ENCODE data around the gene RADIL. TPM values are rescaled to one million over a fixed set of nuclear protein-coding genes. Genes with fewer than 3 reads are reported as not detected.

The RADIL gene
- polyA plus RNA-seq = under 1 TPM; 0.29 to 0.93 TPM

DNA sequence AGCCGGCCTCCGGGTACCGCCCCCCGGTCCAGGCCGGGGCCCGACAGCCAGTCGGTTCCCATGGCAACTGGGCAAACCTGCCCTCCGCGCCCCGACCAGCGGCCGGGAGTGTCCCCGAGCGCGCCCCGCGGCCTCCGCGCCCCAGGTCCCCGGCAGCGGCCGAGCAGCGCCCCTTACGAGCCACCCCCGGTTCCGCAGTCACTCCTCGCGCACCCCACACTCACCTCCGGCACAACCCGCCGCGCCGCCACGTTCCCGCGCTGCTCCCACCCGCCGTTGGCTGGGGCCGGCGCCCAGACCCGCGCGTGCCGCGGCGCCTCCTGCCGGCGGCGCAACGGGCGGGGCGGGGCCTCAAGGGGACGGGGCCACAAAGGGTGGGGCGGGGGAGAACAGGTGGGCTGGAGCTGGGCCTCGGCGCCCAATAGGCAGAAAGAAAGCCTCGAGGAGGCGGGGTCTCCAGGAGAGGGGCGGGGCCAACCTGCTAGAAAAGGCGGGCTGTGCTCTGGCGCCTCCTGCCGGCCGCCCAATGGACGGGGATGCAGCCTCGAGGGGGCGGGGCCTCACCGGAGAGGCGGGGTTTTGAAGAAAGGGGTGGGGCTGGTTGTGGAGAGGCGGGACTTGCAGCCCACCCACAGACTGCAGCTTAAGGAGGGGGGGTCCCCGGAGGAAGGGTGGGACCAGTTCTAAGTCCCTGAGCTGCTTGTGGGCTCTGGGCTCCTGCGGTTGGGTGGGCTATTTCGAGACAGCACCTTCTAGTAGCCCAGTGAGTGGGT, at the start of gene RADIL:
RADIL (minus strand) TSS at position 345 of the 773 bp plus-strand sequence. CDS start 5,577 bp downstream, outside the sequence.
- H3K4me1 ChIP-seq (ENCODE audit: control insufficient read depth in 2 of 2, insufficient read depth in 2 of 2, low read length in 1 of 2) = peaks cover 5 to 13% of the 10 kb centered on the region in 2 donors
- H3K4me3 ChIP-seq (ENCODE audit: low read depth in 1 of 2, low read length in 2 of 2) = peak within 1 kb of the TSS; percentile 37 to 47
- peaks cover 0 to 8% of the 10 kb centered on the region in 2 donors for H3K27me3 ChIP-seq (ENCODE audit: control insufficient read depth in 1 of 2, insufficient read depth in 2 of 2, low read length in 2 of 2)
- peaks cover 0 to 2% of the 10 kb centered on the region in 2 donors for H3K9me3 ChIP-seq (ENCODE audit: control insufficient read depth in 2 of 2, insufficient read depth in 1 of 2, low read depth in 1 of 2, low read length in 1 of 2)
- peak within 1 kb of the TSS; percentile 72 to 85 for H3K27ac ChIP-seq (ENCODE audit: low read depth in 2 of 2, low read length in 1 of 2)
- 5% methylated on average over 68 to 72 of the region's 72 CpGs for WGBS, 2 donors
- H3K36me3 ChIP-seq (ENCODE audit: control insufficient read depth in 2 of 2, insufficient read depth in 2 of 2, low read length in 1 of 2) = no peaks in the 10 kb centered on the region

DNA sequence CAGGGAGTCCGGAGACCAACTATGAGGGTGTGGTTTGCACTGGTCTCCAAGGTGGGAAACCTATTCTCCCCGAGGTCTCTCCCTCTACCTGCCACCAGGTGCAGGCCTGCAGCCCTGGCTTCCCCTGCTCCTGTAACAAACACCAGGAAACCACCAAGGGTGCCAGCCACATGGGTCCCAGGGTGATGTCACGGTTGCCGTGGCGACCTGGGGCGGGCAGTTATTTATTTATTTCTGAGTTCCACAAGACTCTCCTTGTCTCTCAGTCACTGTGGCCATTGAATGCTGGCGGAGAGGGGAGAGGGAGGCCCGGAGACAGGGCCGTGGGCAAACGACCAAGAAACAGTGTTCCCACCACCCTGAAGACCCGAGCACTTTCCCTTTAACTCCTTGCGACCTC, 48.4 kb upstream of the RADIL start:
- H3K4me1 ChIP-seq (ENCODE audit: control insufficient read depth in 2 of 2, insufficient read depth in 2 of 2, low read length in 1 of 2) = no peaks in the 10 kb centered on the region
- peaks cover 0 to 2% of the 10 kb centered on the region in 2 donors for H3K9me3 ChIP-seq (ENCODE audit: control insufficient read depth in 2 of 2, insufficient read depth in 1 of 2, low read depth in 1 of 2, low read length in 1 of 2)
- H3K36me3 ChIP-seq (ENCODE audit: control insufficient read depth in 2 of 2, insufficient read depth in 2 of 2, low read length in 1 of 2) = no peaks in the 10 kb centered on the region
- no peak overlapping the region for H3K4me3 ChIP-seq (ENCODE audit: low read depth in 1 of 2, low read length in 2 of 2)
- no peak overlapping the region for H3K27ac ChIP-seq (ENCODE audit: low read depth in 2 of 2, low read length in 1 of 2)
- WGBS, 2 donors = 46 to 53% methylated on average over 12 of the region's 12 CpGs
- no peaks in the 10 kb centered on the region for H3K27me3 ChIP-seq (ENCODE audit: control insufficient read depth in 1 of 2, insufficient read depth in 2 of 2, low read length in 2 of 2)

DNA sequence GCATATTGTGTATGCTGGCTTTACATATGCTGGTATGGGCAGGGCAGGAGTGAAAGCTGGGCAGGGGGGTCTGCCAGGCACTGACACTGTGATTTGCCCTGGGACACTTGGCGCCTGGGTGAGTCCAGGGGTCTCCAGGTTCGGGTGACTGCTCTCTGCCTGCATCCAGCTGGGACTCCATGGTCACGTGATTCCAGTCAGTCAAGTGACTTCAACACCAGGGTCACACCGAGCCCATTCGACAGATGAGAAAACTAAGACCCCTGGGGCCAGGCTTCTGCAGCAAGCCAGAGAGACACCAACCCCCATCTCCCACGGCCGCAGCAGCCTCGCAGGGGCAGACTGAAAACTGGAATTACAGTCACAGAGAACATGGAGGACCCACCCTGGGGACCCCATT, 45.5 kb upstream of the RADIL start:
- Histone ChIP-seq H3K4me3 (ENCODE audit: low read depth in 1 of 2, low read length in 2 of 2) (no peak overlapping the region), H3K36me3 (ENCODE audit: control insufficient read depth in 2 of 2, insufficient read depth in 2 of 2, low read length in 1 of 2) (no peaks in the 10 kb centered on the region), H3K9me3 (ENCODE audit: control insufficient read depth in 2 of 2, insufficient read depth in 1 of 2, low read depth in 1 of 2, low read length in 1 of 2) (peaks cover 0 to 2% of the 10 kb centered on the region in 2 donors), H3K27ac (ENCODE audit: low read depth in 2 of 2, low read length in 1 of 2) (no peak overlapping the region), H3K4me1 (ENCODE audit: control insufficient read depth in 2 of 2, insufficient read depth in 2 of 2, low read length in 1 of 2) (no peaks in the 10 kb centered on the region), H3K27me3 (ENCODE audit: control insufficient read depth in 1 of 2, insufficient read depth in 2 of 2, low read length in 2 of 2) (peaks cover 0 to 3% of the 10 kb centered on the region in 2 donors)
- WGBS, 2 donors = 84 to 86% methylated on average over 8 of the region's 8 CpGs

- Histone ChIP-seq H3K9me3 (ENCODE audit: control insufficient read depth in 2 of 2, insufficient read depth in 1 of 2, low read depth in 1 of 2, low read length in 1 of 2) (peaks cover 0 to 2% of the 10 kb centered on the region in 2 donors), H3K4me1 (ENCODE audit: control insufficient read depth in 2 of 2, insufficient read depth in 2 of 2, low read length in 1 of 2) (no peaks in the 10 kb centered on the region), H3K27me3 (ENCODE audit: control insufficient read depth in 1 of 2, insufficient read depth in 2 of 2, low read length in 2 of 2) (peaks cover 0 to 3% of the 10 kb centered on the region in 2 donors), H3K36me3 (ENCODE audit: control insufficient read depth in 2 of 2, insufficient read depth in 2 of 2, low read length in 1 of 2) (no peaks in the 10 kb centered on the region), H3K27ac (ENCODE audit: low read depth in 2 of 2, low read length in 1 of 2) (no peak overlapping the region), H3K4me3 (ENCODE audit: low read depth in 1 of 2, low read length in 2 of 2) (no peak overlapping the region)
- 82 to 88% methylated on average over 2 of the region's 2 CpGs for WGBS, 2 donors
Observed at GRCh38 chr7:4928445-4928844, 44.9 kb upstream of the RADIL start.

GRCh38 chr7:4919969-4920766, 36.7 kb upstream of the RADIL start:
- WGBS, 2 donors = 77 to 80% methylated on average over 19 of the region's 19 CpGs

GRCh38 chr7:4916113-4916512, 32.6 kb upstream of the RADIL start:
- Histone ChIP-seq H3K36me3 (ENCODE audit: control insufficient read depth in 2 of 2, insufficient read depth in 2 of 2, low read length in 1 of 2) (no peaks in the 10 kb centered on the region), H3K4me3 (ENCODE audit: low read depth in 1 of 2, low read length in 2 of 2) (no peak overlapping the region), H3K27me3 (ENCODE audit: control insufficient read depth in 1 of 2, insufficient read depth in 2 of 2, low read length in 2 of 2) (peaks cover 0 to 3% of the 10 kb centered on the region in 2 donors), H3K4me1 (ENCODE audit: control insufficient read depth in 2 of 2, insufficient read depth in 2 of 2, low read length in 1 of 2) (no peaks in the 10 kb centered on the region), H3K9me3 (ENCODE audit: control insufficient read depth in 2 of 2, insufficient read depth in 1 of 2, low read depth in 1 of 2, low read length in 1 of 2) (peaks cover 2 to 9% of the 10 kb centered on the region in 2 donors), H3K27ac (ENCODE audit: low read depth in 2 of 2, low read length in 1 of 2) (no peak overlapping the region)
- 66 to 67% methylated on average over 8 of the region's 8 CpGs for WGBS, 2 donors

More at GRCh38 chr7:4919969-4920766, 36.7 kb upstream of the RADIL start:
- Histone ChIP-seq H3K9me3 (ENCODE audit: control insufficient read depth in 2 of 2, insufficient read depth in 1 of 2, low read depth in 1 of 2, low read length in 1 of 2) (peaks cover 2 to 10% of the 10 kb centered on the region in 2 donors), H3K4me3 (ENCODE audit: low read depth in 1 of 2, low read length in 2 of 2) (no peak overlapping the region), H3K4me1 (ENCODE audit: control insufficient read depth in 2 of 2, insufficient read depth in 2 of 2, low read length in 1 of 2) (no peaks in the 10 kb centered on the region), H3K36me3 (ENCODE audit: control insufficient read depth in 2 of 2, insufficient read depth in 2 of 2, low read length in 1 of 2) (no peaks in the 10 kb centered on the region), H3K27me3 (ENCODE audit: control insufficient read depth in 1 of 2, insufficient read depth in 2 of 2, low read length in 2 of 2) (peaks cover 0 to 3% of the 10 kb centered on the region in 2 donors), H3K27ac (ENCODE audit: low read depth in 2 of 2, low read length in 1 of 2) (no peak overlapping the region)

DNA sequence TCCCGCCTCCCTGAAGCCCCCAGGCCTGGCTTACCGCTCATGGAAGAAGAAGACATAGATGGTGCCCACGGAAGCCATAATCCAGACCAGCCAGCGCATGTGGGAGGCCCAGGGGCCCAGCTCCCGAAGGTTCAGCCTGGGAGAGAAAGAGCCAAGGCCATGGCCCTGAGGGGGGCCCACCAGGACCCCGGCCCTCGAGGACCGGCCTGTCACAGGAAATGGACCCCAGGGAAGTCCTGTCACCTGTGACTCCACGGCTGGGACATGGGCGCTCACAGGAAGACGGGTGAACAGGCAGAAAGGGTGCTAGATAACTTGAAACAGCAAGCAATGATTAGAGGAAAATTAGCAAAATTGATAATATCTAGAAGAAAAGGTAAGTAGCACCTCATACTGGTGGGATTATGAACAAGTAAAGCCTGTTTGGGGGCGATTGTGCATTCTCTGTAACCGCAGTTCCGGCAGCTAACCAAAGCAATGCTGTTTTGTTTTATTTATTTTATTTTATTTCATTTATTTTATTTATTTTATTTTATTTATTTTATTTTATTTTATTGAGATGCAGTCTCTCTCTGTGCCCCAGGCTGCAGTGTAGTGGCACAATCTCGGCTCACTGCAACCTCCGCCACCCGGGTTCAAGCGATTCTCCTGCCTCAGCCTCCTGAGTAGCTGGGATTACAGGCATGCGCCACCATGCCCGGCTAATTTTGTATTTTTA, 27.8 kb upstream of the RADIL start:
- no peak overlapping the region for H3K27ac ChIP-seq (ENCODE audit: low read depth in 2 of 2, low read length in 1 of 2)
- no peaks in the 10 kb centered on the region for H3K4me1 ChIP-seq (ENCODE audit: control insufficient read depth in 2 of 2, insufficient read depth in 2 of 2, low read length in 1 of 2)
- no peaks in the 10 kb centered on the region for H3K27me3 ChIP-seq (ENCODE audit: control insufficient read depth in 1 of 2, insufficient read depth in 2 of 2, low read length in 2 of 2)
- H3K4me3 ChIP-seq (ENCODE audit: low read depth in 1 of 2, low read length in 2 of 2) = no peak overlapping the region
- no peaks in the 10 kb centered on the region for H3K36me3 ChIP-seq (ENCODE audit: control insufficient read depth in 2 of 2, insufficient read depth in 2 of 2, low read length in 1 of 2)
- H3K9me3 ChIP-seq (ENCODE audit: control insufficient read depth in 2 of 2, insufficient read depth in 1 of 2, low read depth in 1 of 2, low read length in 1 of 2) = peaks cover 0 to 3% of the 10 kb centered on the region in 2 donors
- 82 to 84% methylated on average over 20 of the region's 20 CpGs for WGBS, 2 donors

DNA sequence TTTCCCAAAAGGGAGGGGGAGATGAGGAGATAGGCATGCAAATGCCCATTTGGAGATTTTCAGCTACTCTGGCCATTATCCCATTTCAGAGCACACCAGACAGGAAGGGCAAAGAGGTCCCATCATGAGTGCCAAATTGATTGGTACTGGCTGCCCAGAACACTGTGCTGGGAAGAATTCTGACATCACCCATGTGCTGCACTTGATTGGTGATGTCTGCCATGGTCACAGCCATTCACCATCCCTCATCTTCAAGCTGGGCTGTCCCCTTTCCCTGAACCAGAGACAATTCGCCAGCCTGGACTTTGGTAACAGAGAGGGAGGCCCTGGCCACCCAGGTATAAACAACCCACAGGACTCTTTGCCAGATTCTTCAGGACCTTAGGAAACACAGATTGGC, 23.2 kb upstream of the RADIL start:
- Histone ChIP-seq H3K27me3 (ENCODE audit: control insufficient read depth in 1 of 2, insufficient read depth in 2 of 2, low read length in 2 of 2) (no peaks in the 10 kb centered on the region), H3K36me3 (ENCODE audit: control insufficient read depth in 2 of 2, insufficient read depth in 2 of 2, low read length in 1 of 2) (no peaks in the 10 kb centered on the region), H3K4me1 (ENCODE audit: control insufficient read depth in 2 of 2, insufficient read depth in 2 of 2, low read length in 1 of 2) (no peaks in the 10 kb centered on the region), H3K27ac (ENCODE audit: low read depth in 2 of 2, low read length in 1 of 2) (no peak overlapping the region), H3K4me3 (ENCODE audit: low read depth in 1 of 2, low read length in 2 of 2) (no peak overlapping the region), H3K9me3 (ENCODE audit: control insufficient read depth in 2 of 2, insufficient read depth in 1 of 2, low read depth in 1 of 2, low read length in 1 of 2) (peaks cover 0 to 3% of the 10 kb centered on the region in 2 donors)
- WGBS, 2 donors = 80 to 81% methylated on average over 1 of the region's 1 CpG

GRCh38 chr7:4905171-4905570, 21.7 kb upstream of the RADIL start:
- Histone ChIP-seq H3K27ac (ENCODE audit: low read depth in 2 of 2, low read length in 1 of 2) (no peak overlapping the region), H3K9me3 (ENCODE audit: control insufficient read depth in 2 of 2, insufficient read depth in 1 of 2, low read depth in 1 of 2, low read length in 1 of 2) (peaks cover 0 to 3% of the 10 kb centered on the region in 2 donors), H3K4me1 (ENCODE audit: control insufficient read depth in 2 of 2, insufficient read depth in 2 of 2, low read length in 1 of 2) (no peaks in the 10 kb centered on the region), H3K36me3 (ENCODE audit: control insufficient read depth in 2 of 2, insufficient read depth in 2 of 2, low read length in 1 of 2) (no peaks in the 10 kb centered on the region), H3K27me3 (ENCODE audit: control insufficient read depth in 1 of 2, insufficient read depth in 2 of 2, low read length in 2 of 2) (no peaks in the 10 kb centered on the region), H3K4me3 (ENCODE audit: low read depth in 1 of 2, low read length in 2 of 2) (no peak overlapping the region)
- WGBS, 2 donors = 80% methylated on average over 1 of the region's 1 CpG; no CpG with 5 or more reads in 1 of the 2 donors

Measured in esophagus (tissue), 2 donors.